ENCODE measurements around the gene POLR2F.

POLR2F gene

GRCh38 chr22:37904572-37905533 lies 48.6 kb upstream of the POLR2F start:
- peak overlapping the region; percentile 98 for H3K27ac ChIP-seq (ENCODE audit: extremely low read depth, low read depth, low read length)
- H3K36me3 ChIP-seq (ENCODE audit: control insufficient read depth in 2 of 2, insufficient read depth in 1 of 2, low read length in 2 of 2): peaks cover 4 to 15% of the 10 kb centered on the region in 2 experiments; a peak in 2 of 3 replicates
- no peaks in the 10 kb centered on the region for H3K9me3 ChIP-seq (ENCODE audit: control insufficient read depth, insufficient read depth, low read depth, low read length)
- H3K4me1 ChIP-seq (ENCODE audit: control insufficient read depth, insufficient read depth, low read length): peaks cover 10% of the 10 kb centered on the region; the same call in 1 of the 2 replicates
- CTCF ChIA-PET: interaction anchor here (0.6 to 2.5 kb wide), 8 partner anchors 14 to 294 kb away, joined by 3 to 12 read pairs (median 4); no protein-coding TSS in a partner anchor
- peak overlapping the region; percentile 72 for H3K4me3 ChIP-seq (ENCODE audit: low read depth, low read length)
- POLR2A ChIA-PET: interaction anchor here (0.6 to 2.5 kb wide), 21 partner anchors 8 to 315 kb away, joined by 3 to 25 read pairs (median 4); partner anchors contain the start of genes ANKRD54, C22orf23, GCAT and GGA1
- TF ChIP-seq KLF9 (tag by site-specific recombination; IDR thresholded peaks at IDR 0.05; ENCODE audit: low read depth) (peak; percentile 36; the same call in 1 of the 2 replicates), ZNF707 (tag by site-specific recombination; IDR thresholded peaks at IDR 0.05) (0 out of 2 replicates have a peak, but pooled peaks have one; percentile 34), ZNF510 (tag by site-specific recombination; IDR thresholded peaks at IDR 0.05; ENCODE audit: insufficient replicate concordance) (no peak), ZFHX2 (tag by site-specific recombination; conservative IDR thresholded peaks at IDR 0.05) (peak; percentile 63), ZNF777 (tag by site-specific recombination; IDR thresholded peaks at IDR 0.05; ENCODE audit: borderline replicate concordance) (no peak), ZNF292 (tag by site-specific recombination; IDR thresholded peaks at IDR 0.05; ENCODE audit: borderline replicate concordance, low read depth) (no peak), ZNF658 (tag by site-specific recombination; IDR thresholded peaks at IDR 0.05) (no peak), ZNF366 (tag by site-specific recombination; conservative IDR thresholded peaks at IDR 0.05) (peak; percentile 95), ZBTB17 (tag by site-specific recombination; IDR thresholded peaks at IDR 0.05) (peak; percentile 96), GLI2 (tag by site-specific recombination; IDR thresholded peaks at IDR 0.05; ENCODE audit: borderline replicate concordance, low read depth) (no peak), MEIS1 (CRISPR knock-in tag; IDR thresholded peaks at IDR 0.05; ENCODE audit: borderline replicate concordance) (no peak), ZNF221 (tag by site-specific recombination; IDR thresholded peaks at IDR 0.05; ENCODE audit: borderline replicate concordance) (no peak), ZBTB10 (tag by site-specific recombination; IDR thresholded peaks at IDR 0.05) (peak; percentile 83), ZNF501 (tag by site-specific recombination; IDR thresholded peaks at IDR 0.05) (no peak), KLF7 (tag by site-specific recombination; IDR thresholded peaks at IDR 0.05; ENCODE audit: borderline replicate concordance) (no peak), ZFP69B (tag by site-specific recombination; IDR thresholded peaks at IDR 0.05) (peak; percentile 83), ZNF202 (tag by site-specific recombination; IDR thresholded peaks at IDR 0.05; ENCODE audit: borderline replicate concordance) (no peak), PBX3 (CRISPR knock-in tag; IDR thresholded peaks at IDR 0.05) (no peak), ZNF426 (tag by site-specific recombination; IDR thresholded peaks at IDR 0.05) (no peak), ZNF664 (tag by site-specific recombination; IDR thresholded peaks at IDR 0.05) (no peak), ZNF140 (tag by site-specific recombination; IDR thresholded peaks at IDR 0.05) (0 out of 2 replicates have a peak, but pooled peaks have one; percentile 10), HIC1 (tag by site-specific recombination; IDR thresholded peaks at IDR 0.05) (peak; percentile 97), GLI4 (tag by site-specific recombination; IDR thresholded peaks at IDR 0.05) (no peak), FEZF1 (tag by site-specific recombination; IDR thresholded peaks at IDR 0.05) (no peak; the same call in 1 of the 2 replicates), ZNF175 (tag by site-specific recombination; IDR thresholded peaks at IDR 0.05) (no peak), ZNF626 (tag by site-specific recombination; IDR thresholded peaks at IDR 0.05) (no peak), TRIM28 (IDR thresholded peaks at IDR 0.05; ENCODE audit: borderline replicate concordance, low read length) (peak; percentile 86), ZNF132 (tag by site-specific recombination; IDR thresholded peaks at IDR 0.05; ENCODE audit: borderline replicate concordance) (no peak), ZNF223 (tag by site-specific recombination; IDR thresholded peaks at IDR 0.05) (no peak)
- TF ChIP-seq, protein P1, sequence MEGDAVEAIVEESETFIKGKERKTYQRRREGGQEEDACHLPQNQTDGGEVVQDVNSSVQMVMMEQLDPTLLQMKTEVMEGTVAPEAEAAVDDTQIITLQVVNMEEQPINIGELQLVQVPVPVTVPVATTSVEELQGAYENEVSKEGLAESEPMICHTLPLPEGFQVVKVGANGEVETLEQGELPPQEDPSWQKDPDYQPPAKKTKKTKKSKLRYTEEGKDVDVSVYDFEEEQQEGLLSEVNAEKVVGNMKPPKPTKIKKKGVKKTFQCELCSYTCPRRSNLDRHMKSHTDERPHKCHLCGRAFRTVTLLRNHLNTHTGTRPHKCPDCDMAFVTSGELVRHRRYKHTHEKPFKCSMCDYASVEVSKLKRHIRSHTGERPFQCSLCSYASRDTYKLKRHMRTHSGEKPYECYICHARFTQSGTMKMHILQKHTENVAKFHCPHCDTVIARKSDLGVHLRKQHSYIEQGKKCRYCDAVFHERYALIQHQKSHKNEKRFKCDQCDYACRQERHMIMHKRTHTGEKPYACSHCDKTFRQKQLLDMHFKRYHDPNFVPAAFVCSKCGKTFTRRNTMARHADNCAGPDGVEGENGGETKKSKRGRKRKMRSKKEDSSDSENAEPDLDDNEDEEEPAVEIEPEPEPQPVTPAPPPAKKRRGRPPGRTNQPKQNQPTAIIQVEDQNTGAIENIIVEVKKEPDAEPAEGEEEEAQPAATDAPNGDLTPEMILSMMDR (tag by site-specific recombination; IDR thresholded peaks at IDR 0.05): no peak
